GM12864 (cell line): ENCODE data around the gene PALM.
A peak's percentile ranks its signal among the peaks of the same experiment; 100 is the strongest.

Source experiments
- DNase-seq: peaks from one replicate; pipeline ENCODE4 v3.0.0-alpha.2; 2011; ENCODE audit warnings: low read depth
- H3K4me3 ChIP-seq: 2 replicates; pipeline ENCODE4 v1.5.1; 2011; ENCODE audit warnings: mild to moderate bottlenecking, low read depth, low read length, control low read depth
- TF ChIP-seq, protein P1 (sequence below): IDR thresholded peaks from 2 replicates; pipeline ENCODE4 v1.5.1; 2011; ENCODE audit warnings: low read depth, mild to moderate bottlenecking, moderate library complexity, low read length, control low read depth, inconsistent platforms; ENCODE audit errors: missing control alignments

PALM gene

GRCh38 chr19:708154-709143, at the start of gene PALM:
TSS of gene PALM (plus strand) at chr19:708935. CDS start at chr19:709147, 212 bp downstream.
- DNase-seq = no peak
- TF ChIP-seq, protein P1, sequence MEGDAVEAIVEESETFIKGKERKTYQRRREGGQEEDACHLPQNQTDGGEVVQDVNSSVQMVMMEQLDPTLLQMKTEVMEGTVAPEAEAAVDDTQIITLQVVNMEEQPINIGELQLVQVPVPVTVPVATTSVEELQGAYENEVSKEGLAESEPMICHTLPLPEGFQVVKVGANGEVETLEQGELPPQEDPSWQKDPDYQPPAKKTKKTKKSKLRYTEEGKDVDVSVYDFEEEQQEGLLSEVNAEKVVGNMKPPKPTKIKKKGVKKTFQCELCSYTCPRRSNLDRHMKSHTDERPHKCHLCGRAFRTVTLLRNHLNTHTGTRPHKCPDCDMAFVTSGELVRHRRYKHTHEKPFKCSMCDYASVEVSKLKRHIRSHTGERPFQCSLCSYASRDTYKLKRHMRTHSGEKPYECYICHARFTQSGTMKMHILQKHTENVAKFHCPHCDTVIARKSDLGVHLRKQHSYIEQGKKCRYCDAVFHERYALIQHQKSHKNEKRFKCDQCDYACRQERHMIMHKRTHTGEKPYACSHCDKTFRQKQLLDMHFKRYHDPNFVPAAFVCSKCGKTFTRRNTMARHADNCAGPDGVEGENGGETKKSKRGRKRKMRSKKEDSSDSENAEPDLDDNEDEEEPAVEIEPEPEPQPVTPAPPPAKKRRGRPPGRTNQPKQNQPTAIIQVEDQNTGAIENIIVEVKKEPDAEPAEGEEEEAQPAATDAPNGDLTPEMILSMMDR = no peak
- H3K4me3 ChIP-seq = no peak within 1 kb of the TSS

DNA sequence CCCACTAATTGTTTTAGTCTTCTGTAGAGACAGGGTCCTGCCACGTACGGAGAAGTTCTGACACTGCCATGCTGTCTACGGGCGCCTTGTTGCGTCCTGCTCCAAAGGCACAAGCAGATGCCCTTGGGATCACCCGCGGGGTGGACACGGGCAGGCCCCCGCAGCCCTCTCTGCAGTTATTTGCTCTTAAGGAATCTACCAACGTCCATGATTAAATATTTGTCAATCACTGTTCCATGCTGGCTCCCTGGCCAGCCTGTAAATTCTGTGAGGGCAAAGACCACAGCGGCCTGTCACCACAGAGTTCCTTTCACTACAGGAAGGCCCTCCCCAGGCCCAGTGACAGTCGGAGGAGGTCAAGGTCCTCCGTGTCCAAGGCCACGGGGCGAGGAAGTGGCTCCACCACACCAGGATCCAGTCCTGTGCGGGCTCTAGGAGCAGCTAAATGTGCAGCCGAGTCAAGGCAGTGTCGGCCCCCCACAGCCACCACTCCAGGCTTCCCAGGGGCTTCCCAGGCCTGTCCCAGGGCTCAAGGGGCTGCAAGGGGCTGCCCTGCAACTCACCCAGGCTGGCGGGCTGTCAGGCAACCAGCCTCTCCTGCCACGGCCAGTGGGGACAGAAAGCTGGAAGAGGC, 47.8 kb upstream of the PALM start:
- peak overlapping the region; percentile 75 for H3K4me3 ChIP-seq
- DNase-seq = no peak
- TF ChIP-seq, protein P1 = no peak

- TF ChIP-seq, protein P1 = no peak
- DNase-seq = no peak
- H3K4me3 ChIP-seq = peak overlapping the region; percentile 75
Measured at GRCh38 chr19:661427-662196, 47.1 kb upstream of the PALM start.

DNA sequence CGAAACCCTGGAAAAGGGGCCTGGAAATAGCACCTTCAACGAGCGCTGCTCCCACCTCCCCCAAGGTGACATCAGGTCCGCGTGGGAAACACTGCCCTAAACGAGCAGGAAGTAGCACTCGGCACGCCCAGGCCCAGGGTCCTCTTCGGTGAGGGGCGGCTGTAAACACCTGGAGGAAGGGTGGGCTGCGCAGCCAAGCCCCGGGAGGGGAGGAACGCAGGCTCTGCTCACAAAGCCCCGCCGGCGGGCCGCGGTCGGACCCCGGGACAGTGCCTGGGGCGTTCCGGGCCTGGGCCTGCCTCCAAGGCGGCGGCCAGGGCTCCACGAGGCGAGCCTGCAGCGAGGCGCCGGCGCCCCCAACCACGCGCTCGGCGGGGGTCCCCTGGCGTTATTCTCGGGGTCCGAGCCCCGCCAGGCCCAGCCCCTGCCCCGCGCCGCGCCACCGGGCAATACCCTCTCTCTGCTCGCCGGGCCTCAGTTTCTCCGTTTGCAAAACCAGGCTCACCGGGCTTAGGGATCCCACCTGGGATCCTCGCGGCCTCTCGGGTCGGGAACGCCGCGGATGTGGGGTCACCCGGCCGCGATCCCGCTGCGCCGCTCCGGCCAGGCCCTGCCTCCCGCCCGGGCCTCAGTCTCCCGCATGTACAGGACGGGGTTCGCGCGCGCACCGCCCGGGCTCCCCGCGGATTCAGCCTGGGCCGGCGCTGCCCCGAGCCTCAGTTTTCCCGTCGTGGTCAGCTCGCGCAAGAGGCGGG, 46.4 kb upstream of the PALM start:
- TF ChIP-seq, protein P1 = no peak
- H3K4me3 ChIP-seq = peak overlapping the region; percentile 75
- no peak for DNase-seq

GRCh38 chr19:662962-663681, 45.6 kb upstream of the PALM start, which contains the start of gene RNF126:
TSS of gene RNF126 (minus strand) at chr19:663214. CDS start at chr19:663121, 93 bp downstream.
- H3K4me3 ChIP-seq = peak within 1 kb of the TSS; percentile 75
- DNase-seq = peak; percentile 60
- TF ChIP-seq, protein P1 = no peak
